SK-N-SH (cell line): ENCODE data around the gene RASSF8.

Source experiments
- GATA2 ChIP-seq: sonication (generic); formaldehyde crosslinking; IDR thresholded peaks from 2 replicates; pipeline ENCODE4 v1.5.0; 2020; ENCODE audit warnings: mild to moderate bottlenecking, missing genetic modification reagents
- TF ChIP-seq, protein P1 (sequence below): fragments of 200-600 bp; sonication (generic); IDR thresholded peaks from 2 replicates; pipeline ENCODE4 v1.6.1; 2017; ENCODE audit warnings: antibody characterized with exemption, mild to moderate bottlenecking, moderate library complexity

DNA sequence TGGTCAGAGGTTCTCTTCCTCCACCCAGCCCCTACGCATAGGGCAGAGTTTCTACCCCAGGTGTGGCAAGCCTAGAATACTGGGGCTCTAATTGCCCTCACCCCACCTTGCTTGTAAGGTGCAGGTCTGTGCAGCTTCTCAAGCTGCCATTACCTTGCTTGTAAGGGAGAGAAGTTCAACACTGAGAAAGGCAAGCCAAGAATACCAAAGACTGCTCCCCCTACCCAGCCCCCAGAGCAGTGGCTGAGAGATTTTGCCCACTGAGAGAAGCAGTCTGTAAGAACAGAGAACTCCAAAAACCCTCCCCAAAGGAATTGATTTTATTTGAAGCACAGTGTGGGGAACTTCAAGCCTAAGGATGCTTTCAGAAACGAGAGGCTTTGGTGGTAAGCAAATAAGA lies 63.1 kb downstream of the RASSF8 start:
- TF ChIP-seq GATA2 = no peak
- TF ChIP-seq, protein P1, sequence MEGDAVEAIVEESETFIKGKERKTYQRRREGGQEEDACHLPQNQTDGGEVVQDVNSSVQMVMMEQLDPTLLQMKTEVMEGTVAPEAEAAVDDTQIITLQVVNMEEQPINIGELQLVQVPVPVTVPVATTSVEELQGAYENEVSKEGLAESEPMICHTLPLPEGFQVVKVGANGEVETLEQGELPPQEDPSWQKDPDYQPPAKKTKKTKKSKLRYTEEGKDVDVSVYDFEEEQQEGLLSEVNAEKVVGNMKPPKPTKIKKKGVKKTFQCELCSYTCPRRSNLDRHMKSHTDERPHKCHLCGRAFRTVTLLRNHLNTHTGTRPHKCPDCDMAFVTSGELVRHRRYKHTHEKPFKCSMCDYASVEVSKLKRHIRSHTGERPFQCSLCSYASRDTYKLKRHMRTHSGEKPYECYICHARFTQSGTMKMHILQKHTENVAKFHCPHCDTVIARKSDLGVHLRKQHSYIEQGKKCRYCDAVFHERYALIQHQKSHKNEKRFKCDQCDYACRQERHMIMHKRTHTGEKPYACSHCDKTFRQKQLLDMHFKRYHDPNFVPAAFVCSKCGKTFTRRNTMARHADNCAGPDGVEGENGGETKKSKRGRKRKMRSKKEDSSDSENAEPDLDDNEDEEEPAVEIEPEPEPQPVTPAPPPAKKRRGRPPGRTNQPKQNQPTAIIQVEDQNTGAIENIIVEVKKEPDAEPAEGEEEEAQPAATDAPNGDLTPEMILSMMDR = no peak
